GF-D8 (cell line): Measurements from ENCODE around the gene MRPS34.

Experiments used
- DNase-seq: peaks from one replicate; lab custom pipeline; 2025; lab: John Stamatoyannopoulos, UW

Gene MRPS34

DNA sequence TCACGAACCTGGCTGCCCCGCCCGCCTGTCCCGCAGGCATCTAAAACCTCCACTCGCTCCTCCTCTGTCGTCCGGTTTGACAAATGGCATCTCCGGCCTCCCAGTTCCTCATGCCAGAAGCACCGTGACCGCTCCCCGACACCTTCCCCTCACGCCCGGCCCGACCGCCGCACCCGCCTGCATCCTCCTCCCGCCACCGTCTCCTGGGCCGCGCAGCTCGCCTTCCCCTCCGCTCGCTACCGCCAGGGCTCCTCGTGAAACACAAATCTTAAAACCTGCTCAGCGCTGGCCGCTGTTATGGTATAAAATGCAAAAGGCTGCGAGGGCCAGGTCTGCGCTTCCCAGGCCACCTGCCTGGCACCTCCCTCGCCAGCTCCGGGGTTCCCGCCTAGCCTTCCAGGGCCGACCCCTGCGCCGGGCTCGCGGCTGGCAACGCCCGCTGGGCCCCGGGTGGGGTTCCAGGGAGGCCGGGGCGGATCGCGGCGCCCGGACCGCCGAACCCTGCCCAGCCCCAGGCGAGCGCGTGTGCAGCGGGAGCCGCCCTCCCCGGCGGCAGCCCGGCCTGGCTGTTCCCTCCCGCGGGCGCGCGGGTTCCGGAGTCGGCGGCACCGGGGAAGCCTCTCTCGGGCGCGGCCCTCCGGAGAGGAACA lies 8.9 kb upstream of the MRPS34 start:
- no peak for DNase-seq

- no peak for DNase-seq
Observed at GRCh38 chr16:1781254-1781653, 8.3 kb upstream of the MRPS34 start.

DNA sequence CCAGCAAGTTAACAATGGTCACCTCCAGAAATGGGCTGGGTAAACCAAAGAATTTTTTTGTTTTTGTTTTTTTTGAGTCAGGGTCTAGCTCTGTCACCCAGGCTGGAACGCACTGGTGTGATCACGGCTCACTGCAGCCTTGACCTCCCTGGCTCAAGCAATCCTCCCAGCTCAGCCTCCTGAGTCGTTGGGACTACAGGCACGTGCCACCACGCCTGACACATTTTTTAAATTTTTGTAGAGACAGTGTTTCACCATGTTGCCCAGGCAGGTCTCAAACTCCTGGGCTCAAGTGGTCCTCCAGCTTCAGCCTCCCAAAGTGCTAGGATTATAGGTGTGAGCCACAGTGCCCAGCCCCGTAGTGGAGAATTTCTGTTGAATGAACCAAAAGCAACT lies 7.7 kb upstream of the MRPS34 start:
- no peak for DNase-seq

- DNase-seq, result no peak
Observed at GRCh38 chr16:1779741-1780676, 7.1 kb upstream of the MRPS34 start.

GRCh38 chr16:1779234-1779701 lies 6.3 kb upstream of the MRPS34 start:
- DNase-seq, result no peak

GRCh38 chr16:1778200-1779179 lies 5.6 kb upstream of the MRPS34 start:
- DNase-seq, result no peak

DNA sequence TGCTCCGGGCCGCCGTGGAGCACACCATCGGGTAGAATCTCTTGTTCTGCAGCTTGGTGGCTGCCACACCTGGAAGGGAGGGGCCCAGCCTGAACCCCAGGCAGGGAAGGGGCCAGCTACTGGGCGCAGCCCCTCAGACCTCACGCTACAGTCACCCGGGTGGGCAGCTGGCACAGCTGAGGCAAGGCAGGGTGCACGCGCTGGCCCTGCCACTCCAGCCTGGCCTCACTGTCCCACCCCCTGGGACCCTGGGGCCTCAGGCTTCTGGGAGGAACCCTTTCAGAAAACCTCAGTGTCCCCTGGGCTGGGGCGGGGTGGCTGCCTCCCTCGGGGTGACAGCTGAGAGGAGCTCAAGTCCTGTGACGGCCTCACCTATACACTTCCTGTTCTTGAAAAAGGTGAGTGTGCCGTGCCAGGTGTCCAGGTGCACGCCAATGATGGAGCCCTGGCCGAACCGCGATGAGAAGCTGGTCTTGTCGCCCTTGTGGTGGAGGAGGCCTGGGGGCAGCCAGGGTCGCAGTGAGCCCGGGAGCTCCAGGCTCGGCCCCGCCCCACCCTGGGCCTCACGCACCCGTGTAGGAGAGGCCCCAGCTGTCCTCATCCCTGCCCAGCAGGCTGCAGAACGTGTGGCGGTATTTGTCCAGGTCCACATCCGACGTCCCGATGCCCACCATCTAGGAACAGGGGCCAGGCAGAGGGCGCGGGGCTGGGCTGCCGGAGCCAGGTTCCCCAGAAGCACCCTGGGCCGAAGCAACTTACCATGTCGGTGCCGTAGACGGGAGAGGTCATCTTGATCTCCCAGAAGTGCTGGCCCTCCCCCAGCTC lies 4.7 kb upstream of the MRPS34 start:
- no peak for DNase-seq

DNA sequence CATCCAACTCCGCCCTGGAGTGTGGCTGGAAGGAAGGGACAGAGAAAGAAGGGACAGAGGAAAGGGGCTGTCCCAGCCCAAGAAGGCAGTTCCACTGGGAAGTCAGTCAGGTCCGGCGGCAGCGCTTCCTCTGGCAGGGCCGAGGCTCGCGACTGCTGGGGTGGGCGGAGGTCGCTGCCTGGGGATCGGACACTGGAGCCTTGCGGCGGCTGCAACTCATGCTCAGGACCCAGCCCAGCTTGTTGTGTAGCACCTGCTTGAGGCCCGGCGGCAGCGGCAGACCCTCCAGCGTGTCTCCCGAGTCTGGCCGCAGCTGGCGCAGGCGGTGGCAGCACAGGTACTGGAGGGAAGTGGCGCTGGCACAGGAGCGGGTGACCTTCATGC lies 4.0 kb upstream of the MRPS34 start:
- no peak for DNase-seq

GRCh38 chr16:1776672-1776955 lies 3.7 kb upstream of the MRPS34 start:
- no peak for DNase-seq

DNA sequence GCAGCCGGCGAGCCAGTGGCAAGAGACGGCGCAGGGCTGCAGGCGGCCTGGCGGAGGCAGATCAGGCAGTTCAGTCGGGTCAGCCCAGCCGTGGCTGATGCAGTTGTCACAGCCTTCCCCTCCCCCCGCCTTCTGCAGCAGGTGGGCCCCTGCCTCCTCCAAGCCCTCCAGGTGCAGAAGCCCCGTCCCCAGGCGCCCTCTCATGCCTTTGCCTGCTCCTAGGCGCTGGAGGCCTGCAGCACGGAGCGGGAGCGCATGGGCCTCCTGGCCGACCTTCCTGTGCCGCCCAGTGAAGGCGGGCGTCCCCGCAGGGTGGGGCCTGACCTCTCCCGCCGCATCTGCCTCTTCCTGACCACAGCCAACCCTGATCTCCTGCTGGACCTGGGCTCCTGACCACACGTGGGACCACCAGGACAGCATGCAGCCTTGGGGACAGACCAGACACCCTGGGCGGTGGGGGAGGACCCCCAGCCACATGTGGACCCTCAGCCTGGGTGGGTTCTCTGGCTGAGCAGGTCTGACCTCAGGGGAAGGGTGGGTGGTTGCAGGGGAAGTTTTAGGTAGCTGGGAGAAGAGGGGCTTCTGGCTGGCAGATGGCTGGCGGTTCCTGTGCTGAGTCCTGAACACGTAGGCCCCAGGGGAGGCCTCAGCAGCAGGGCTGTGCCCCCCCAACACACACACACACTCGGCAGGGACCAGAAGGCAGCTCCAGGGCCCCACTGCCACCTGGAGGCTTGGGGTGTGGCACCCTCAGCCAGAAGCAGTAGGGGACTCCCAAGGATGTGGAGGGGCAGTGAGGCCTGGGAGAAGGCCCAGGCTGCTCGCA lies 3.1 kb upstream of the MRPS34 start:
- DNase-seq, result no peak

DNA sequence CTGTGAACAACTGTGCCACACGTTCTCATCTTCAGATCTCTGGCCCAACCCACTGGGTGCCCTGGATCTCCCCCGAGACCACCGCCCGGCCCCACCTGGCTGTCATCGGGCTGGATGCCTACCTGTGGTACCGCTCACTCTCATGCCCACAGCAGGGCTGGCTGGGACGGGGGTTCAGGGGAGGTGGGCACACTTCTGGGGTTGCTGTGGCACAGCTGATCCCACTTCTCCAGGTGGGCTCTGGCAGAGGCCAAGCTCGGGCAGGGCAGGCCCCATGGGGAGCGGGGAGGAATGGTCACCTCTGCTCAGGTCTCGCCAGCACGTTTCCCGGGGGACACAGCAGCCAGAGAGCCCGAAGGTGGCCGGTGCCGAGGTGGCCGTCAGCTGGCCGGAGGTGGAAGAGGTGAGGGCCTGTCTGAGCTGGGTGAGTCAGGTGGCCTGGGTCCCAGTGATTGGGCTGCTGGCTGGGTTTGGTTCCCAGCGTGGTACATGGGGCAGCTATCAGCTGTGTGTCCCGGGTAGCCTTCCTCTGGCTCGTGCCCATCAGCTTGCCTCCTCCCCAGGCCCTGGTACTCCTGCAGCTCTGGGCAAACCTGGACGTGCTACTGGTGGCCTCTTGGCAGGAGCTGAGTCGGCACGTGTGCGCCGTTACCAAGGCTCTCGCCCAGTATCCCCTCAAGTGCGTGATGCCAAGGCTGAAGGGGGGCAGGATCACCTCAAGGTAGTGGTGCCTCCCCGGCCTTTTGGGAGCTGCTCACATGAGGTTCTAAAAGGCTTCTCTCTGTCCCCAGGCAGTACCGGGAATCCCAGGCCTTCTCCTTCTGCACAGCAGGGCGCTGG lies 2.3 kb upstream of the MRPS34 start:
- no peak for DNase-seq

DNA sequence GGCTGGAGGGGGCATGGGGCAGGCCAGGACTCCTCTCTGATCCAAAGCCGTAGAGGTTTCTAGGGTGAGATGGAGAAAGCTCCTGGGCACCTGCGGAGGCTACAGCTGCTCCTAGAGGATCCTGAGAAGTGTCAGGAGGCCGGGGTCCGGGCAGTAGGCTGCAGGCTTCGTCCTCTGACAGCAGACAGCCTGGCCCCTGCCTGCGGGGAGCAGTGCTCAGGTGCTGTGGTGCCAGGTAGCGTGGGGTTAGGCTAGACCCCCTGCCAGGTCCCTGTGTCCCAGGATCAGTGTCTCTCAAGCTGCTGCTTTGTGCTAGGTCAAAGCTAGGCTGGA lies 1.5 kb upstream of the MRPS34 start:
- no peak for DNase-seq

GRCh38 chr16:1773703-1774447 lies 941 bp upstream of the MRPS34 start:
- DNase-seq, result no peak

- no peak for DNase-seq
Observed at GRCh38 chr16:1772362-1772907, 499 bp downstream of the MRPS34 start, which contains the start of gene EME2. Gene EME2 (plus strand): TSS chr16:1772810. CDS start chr16:1773228, 418 bp downstream.

DNA sequence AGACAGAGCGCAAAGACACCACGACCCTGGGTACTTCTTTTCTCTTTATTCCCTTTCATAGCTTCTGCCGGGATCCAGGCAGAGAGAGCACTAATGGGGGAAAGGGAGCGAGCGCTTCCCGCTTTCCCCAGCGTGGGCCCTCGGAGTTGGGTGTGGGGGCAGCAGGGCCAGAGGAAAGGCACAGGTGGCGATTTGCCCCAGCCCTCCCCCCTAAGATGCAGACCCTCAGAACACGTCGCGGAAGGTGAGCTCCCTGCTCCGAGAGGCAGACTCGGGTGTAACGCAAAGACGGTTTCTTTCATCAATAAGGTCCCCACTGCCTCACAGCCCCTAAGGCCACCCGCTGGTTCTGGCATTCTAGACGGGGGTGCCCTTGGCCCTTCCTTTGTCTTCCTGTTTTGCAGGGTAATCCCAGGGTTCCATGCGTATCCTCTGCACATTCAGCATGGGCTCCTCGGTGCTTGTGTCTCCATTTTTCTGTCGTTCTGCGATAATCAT lies 1.0 kb downstream of the MRPS34 start:
- no peak for DNase-seq

- DNase-seq, result no peak
Observed at GRCh38 chr16:1771188-1771863, 1.6 kb downstream of the MRPS34 start, which contains the start of gene NME3. Gene NME3 (minus strand): TSS chr16:1771543. CDS start chr16:1771534, 9 bp downstream.

DNA sequence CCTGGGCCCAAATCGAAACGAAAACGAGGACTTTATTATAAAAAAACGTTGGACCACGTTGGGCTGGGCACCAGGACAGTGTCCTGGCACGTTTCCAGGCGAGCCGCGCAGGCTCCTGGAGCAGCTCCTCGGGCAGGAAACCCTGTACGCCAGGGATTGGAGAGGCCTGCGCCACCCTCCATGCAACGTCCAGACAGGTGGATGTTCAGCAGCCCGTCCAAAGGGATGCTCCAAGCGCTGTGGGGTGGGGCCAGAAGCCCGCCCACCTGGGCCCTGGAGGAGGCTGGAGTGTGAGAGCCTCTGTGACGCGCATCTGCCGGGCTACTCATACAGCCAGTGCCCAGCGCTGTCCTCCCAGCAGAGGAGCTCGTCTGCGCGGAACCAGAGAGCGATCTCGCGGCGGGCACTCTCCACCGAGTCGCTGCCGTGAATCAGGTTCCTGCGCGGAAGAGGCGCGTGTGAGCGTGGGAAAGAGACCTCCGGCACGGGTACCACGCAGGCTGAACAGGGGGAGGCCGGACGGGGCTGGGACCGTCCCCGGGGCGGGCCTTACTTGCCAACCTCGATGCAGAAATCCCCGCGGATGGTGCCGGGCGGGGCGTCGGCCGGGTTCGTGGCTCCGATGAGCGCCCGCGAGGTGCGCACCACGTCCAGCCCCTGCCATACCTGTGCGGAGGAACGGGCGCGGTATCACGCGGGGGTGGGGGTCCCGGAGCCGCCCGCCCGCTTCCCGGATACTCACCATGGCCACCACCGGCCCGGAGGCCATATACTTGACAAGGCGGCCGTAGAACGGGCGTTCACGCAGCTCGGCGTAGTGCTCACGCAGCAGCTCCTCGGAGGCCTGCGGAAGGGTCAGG lies 2.4 kb downstream of the MRPS34 start:
- DNase-seq, result no peak
